Natural killer cell (primary cell): Measurements from ENCODE around the gene PLB1. TPM values are rescaled to one million over a fixed set of nuclear protein-coding genes. Genes with fewer than 3 reads are reported as not detected.

Experiments
- ATAC-seq, 3 donors: fragments of 150-1000 bp in 2 of 3; fragments of 200-7000 bp in 1 of 3; cut with Tn5 transposase; 1 replicate in 1 of 3; 2 replicates in 2 of 3; pipeline ENCODE4 v1.10.0; 2021; ENCODE audit warnings: mild to moderate bottlenecking in 2 of 3, moderate library complexity in 2 of 3
- DNase-seq, 2 donors: peaks; one replicate each; pipeline versions ENCODE4 v3.0.0 to v3.0.0-alpha.2; 2013 to 2021; ENCODE audit warnings: mixed read lengths in 1 of 2
- H3K27ac ChIP-seq: one replicate; pipeline ENCODE4 v1.5.1; 2013; ENCODE audit warnings: mild to moderate bottlenecking, low read length
- H3K27me3 ChIP-seq: one replicate; pipeline ENCODE4 v1.6.1; 2013; ENCODE audit warnings: low read length; ENCODE audit not compliant: control insufficient read depth, insufficient read depth
- H3K36me3 ChIP-seq: one replicate; pipeline ENCODE4 v1.6.1; 2013; ENCODE audit warnings: low read length; ENCODE audit not compliant: control insufficient read depth, insufficient read depth
- H3K4me1 ChIP-seq: one replicate; pipeline ENCODE4 v1.6.1; 2013; ENCODE audit warnings: low read length; ENCODE audit not compliant: control insufficient read depth, insufficient read depth
- H3K4me3 ChIP-seq: one replicate; pipeline ENCODE4 v1.5.1; 2013; ENCODE audit warnings: low read length
- H3K9me3 ChIP-seq: one replicate; pipeline ENCODE4 v1.6.1; 2013; ENCODE audit warnings: low read length; ENCODE audit not compliant: control insufficient read depth, insufficient read depth
- H3K27ac Mint-ChIP-seq, 2 donors: one replicate each; pipeline ENCODE4 v1.8.0; 2022; ENCODE audit warnings: mild to moderate bottlenecking in 2 of 2, mixed read lengths in 2 of 2, moderate library complexity in 1 of 2
- H3K27me3 Mint-ChIP-seq, 2 donors: one replicate each; pipeline ENCODE4 v1.8.0; 2022; ENCODE audit warnings: low read depth in 2 of 2, mixed read lengths in 2 of 2
- H3K36me3 Mint-ChIP-seq: one replicate; pipeline ENCODE4 v1.8.0; 2022; ENCODE audit warnings: mixed read lengths
- H3K4me1 Mint-ChIP-seq, 2 donors: one replicate each; pipeline ENCODE4 v1.8.0; 2022; ENCODE audit warnings: mixed read lengths in 2 of 2
- H3K4me3 Mint-ChIP-seq: one replicate; pipeline ENCODE4 v1.8.0; 2022; ENCODE audit warnings: mild to moderate bottlenecking, moderate library complexity, mixed read lengths
- H3K9me3 Mint-ChIP-seq, 2 donors: one replicate each; pipeline ENCODE4 v1.8.0; 2022; ENCODE audit warnings: mixed read lengths in 2 of 2
- WGBS: methylation state at CpG from one replicate; pipeline ENCODE4 v1.1.7; 2013; ENCODE audit warnings: missing lambda C conversion rate; ENCODE audit not compliant: insufficient coverage; 5-methylcytosine and 5-hydroxymethylcytosine counted together
- intact Hi-C: fragments of 100-400 bp; cut with micrococcal nuclease; formaldehyde crosslinking; loops from one replicate; pipeline ENCODE4 v1.14.2; 2022
- total RNA-seq, 4 donors: library from RNA; stranded (reverse); fragments of 120-200 nt in 1 of 4; gene quantifications; one replicate each; pipeline versions ENCODE4 v1.2.3 to v1.2.4, GENCODE V29; 2013 to 2022
- TF ChIP-seq, protein P1 (sequence below): fragments of 200-600 bp; IDR thresholded peaks from one replicate; pipeline ENCODE4 v1.8.0; 2022; ENCODE audit warnings: antibody characterized with exemption

PLB1 gene
- total RNA-seq, 3 donors from 2014 or later (not counting 1 experiment from before 2014, with no cell fraction given), result 1.7 to 2.6 (median 1.9) TPM

DNA sequence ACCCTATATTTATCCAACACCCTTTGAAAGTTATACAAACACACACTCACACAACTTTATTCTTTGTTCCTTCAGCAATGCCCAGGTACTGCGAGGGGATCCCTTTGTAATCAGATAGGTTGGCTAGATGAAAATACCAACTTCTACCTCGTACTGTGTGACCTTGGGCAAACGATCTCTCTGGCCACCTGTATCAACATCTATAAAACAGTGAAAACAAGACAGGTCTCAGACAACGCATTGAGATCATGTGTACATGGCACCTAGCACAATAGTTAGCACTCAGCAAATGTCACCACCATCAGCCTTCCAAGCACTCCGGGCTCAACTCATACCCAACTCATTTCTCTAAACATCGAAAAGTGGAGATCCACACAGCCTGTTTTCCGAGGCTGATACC is 137.3 kb downstream of the PLB1 start:
- ATAC-seq, result no peak
- Histone ChIP-seq H3K4me1 (peaks cover 2% of the 10 kb centered on the region), H3K27me3 (no peaks in the 10 kb centered on the region), H3K36me3 (no peaks in the 10 kb centered on the region), H3K9me3 (no peaks in the 10 kb centered on the region), H3K27ac (no peak overlapping the region), H3K4me3 (no peak overlapping the region)
- H3K36me3 Mint-ChIP-seq, result no peaks in the 10 kb centered on the region
- H3K27ac Mint-ChIP-seq, result no peak overlapping the region
- no peaks in the 10 kb centered on the region for H3K9me3 Mint-ChIP-seq
- peaks cover 0 to 2% of the 10 kb centered on the region in 2 donors for H3K27me3 Mint-ChIP-seq
- no peak overlapping the region for H3K4me3 Mint-ChIP-seq
- TF ChIP-seq, protein P1, sequence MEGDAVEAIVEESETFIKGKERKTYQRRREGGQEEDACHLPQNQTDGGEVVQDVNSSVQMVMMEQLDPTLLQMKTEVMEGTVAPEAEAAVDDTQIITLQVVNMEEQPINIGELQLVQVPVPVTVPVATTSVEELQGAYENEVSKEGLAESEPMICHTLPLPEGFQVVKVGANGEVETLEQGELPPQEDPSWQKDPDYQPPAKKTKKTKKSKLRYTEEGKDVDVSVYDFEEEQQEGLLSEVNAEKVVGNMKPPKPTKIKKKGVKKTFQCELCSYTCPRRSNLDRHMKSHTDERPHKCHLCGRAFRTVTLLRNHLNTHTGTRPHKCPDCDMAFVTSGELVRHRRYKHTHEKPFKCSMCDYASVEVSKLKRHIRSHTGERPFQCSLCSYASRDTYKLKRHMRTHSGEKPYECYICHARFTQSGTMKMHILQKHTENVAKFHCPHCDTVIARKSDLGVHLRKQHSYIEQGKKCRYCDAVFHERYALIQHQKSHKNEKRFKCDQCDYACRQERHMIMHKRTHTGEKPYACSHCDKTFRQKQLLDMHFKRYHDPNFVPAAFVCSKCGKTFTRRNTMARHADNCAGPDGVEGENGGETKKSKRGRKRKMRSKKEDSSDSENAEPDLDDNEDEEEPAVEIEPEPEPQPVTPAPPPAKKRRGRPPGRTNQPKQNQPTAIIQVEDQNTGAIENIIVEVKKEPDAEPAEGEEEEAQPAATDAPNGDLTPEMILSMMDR, result no peak
- no peak for DNase-seq
- H3K4me1 Mint-ChIP-seq, result no peaks in the 10 kb centered on the region
- intact Hi-C loops, result no loop called here
- WGBS, result 95% methylated on average over 7 of the region's 7 CpGs

DNA sequence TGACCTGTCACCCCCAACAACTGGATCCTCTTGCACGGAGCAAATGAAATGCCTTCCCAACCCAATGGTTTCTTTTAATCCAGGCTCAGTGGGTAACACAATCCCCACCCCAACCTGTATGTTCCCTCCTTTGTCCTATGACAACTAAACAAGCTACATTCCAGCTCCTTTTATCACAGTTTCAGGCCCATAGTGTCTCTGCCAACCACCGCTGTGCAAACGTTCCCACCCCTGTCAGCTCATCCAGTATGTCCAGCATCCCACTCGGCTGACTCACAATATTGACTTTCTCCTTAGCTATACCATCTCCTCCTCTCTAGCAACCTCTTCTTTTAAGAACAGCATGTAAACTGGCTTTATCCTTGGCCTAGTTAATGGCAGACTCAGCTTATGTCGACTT is 137.9 kb downstream of the PLB1 start:
- Histone ChIP-seq H3K4me3 (no peak overlapping the region), H3K4me1 (no peaks in the 10 kb centered on the region), H3K36me3 (no peaks in the 10 kb centered on the region), H3K27me3 (no peaks in the 10 kb centered on the region), H3K9me3 (no peaks in the 10 kb centered on the region), H3K27ac (no peak overlapping the region)
- intact Hi-C loops, result no loop called here
- no peaks in the 10 kb centered on the region for H3K9me3 Mint-ChIP-seq
- no peak for DNase-seq
- peaks cover 0 to 5% of the 10 kb centered on the region in 2 donors for H3K27me3 Mint-ChIP-seq
- no peaks in the 10 kb centered on the region for H3K4me1 Mint-ChIP-seq
- H3K36me3 Mint-ChIP-seq, result no peaks in the 10 kb centered on the region
- ATAC-seq, result no peak
- TF ChIP-seq, protein P1, result no peak
- no peak overlapping the region for H3K27ac Mint-ChIP-seq
- WGBS, result 91% methylated on average over 5 of the region's 5 CpGs
- H3K4me3 Mint-ChIP-seq, result no peak overlapping the region

DNA sequence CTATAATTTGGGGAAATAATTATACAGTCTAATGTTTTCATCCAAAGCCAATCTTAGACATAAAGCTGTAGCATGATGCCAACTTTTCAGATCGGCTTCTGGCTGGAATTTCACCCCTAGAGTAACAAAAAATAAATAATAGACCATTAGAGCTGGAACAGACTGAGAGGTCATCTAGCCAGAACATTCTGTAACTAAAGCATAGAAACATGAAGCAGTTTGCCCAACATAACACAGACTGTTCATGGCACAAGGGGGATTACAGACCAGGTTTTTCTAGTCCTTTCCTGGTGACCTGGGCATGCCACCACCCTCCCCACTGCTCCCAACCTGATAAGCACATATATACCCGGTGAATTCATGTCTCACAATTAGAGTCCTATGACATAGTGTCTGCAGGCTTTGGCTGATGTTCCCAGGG is 139.3 kb downstream of the PLB1 start:
- Histone ChIP-seq H3K27me3 (no peaks in the 10 kb centered on the region), H3K9me3 (no peaks in the 10 kb centered on the region), H3K36me3 (no peaks in the 10 kb centered on the region), H3K4me1 (no peaks in the 10 kb centered on the region), H3K4me3 (no peak overlapping the region), H3K27ac (no peak overlapping the region)
- TF ChIP-seq, protein P1, result no peak
- WGBS, result 89% methylated on average over 2 of the region's 2 CpGs
- ATAC-seq (no peak), DNase-seq (no peak)
- no peak overlapping the region for H3K4me3 Mint-ChIP-seq
- H3K27me3 Mint-ChIP-seq, result peaks cover 0 to 5% of the 10 kb centered on the region in 2 donors
- H3K4me1 Mint-ChIP-seq, result peaks cover 0 to 5% of the 10 kb centered on the region in 2 donors
- H3K36me3 Mint-ChIP-seq, result no peaks in the 10 kb centered on the region
- intact Hi-C loops, result no loop called here
- no peaks in the 10 kb centered on the region for H3K9me3 Mint-ChIP-seq
- H3K27ac Mint-ChIP-seq, result no peak overlapping the region

DNA sequence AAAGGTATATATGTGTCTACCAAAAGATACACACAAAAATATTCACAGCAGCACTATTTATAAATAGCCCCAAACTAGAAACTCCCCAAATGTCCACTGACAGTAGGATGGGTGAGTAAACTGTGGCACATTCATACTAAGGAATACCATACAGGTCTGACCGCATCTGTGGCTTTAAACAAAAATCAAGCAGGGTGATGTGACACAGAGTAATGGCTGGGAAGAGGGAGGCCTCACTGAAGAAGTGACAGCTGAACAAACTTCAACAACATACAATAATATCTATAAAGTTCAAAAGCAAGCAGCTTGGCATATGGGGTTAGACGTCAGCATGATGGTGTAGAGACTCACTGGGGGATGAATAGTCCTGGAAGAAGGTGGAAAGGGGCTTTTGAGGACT is 140.6 kb downstream of the PLB1 start:
- TF ChIP-seq, protein P1, result no peak
- Histone ChIP-seq H3K27me3 (no peaks in the 10 kb centered on the region), H3K4me3 (no peak overlapping the region), H3K36me3 (no peaks in the 10 kb centered on the region), H3K27ac (no peak overlapping the region), H3K4me1 (no peaks in the 10 kb centered on the region), H3K9me3 (no peaks in the 10 kb centered on the region)
- H3K27me3 Mint-ChIP-seq, result peaks cover 0 to 5% of the 10 kb centered on the region in 2 donors
- H3K4me1 Mint-ChIP-seq, result peaks cover 0 to 5% of the 10 kb centered on the region in 2 donors
- DNase-seq (no peak), ATAC-seq (no peak)
- no peaks in the 10 kb centered on the region for H3K36me3 Mint-ChIP-seq
- WGBS, result 91% methylated on average over 1 of the region's 2 CpGs
- no peaks in the 10 kb centered on the region for H3K9me3 Mint-ChIP-seq
- intact Hi-C loops, result no loop called here
- no peak overlapping the region for H3K27ac Mint-ChIP-seq
- no peak overlapping the region for H3K4me3 Mint-ChIP-seq
